OCI-LY1 (cell line): ENCODE data around the gene SPECC1L.

Experiments used
- EZH2 ChIP-seq: fragments of 200-600 bp; sonication (generic), shearing (Covaris generic); IDR thresholded peaks from 2 replicates; pipeline ENCODE4 v1.8.0; 2017; ENCODE audit warnings: borderline replicate concordance, mixed run types, mild to moderate bottlenecking, antibody characterized with exemption, low read length, moderate library complexity, mixed read lengths
- TF ChIP-seq, protein P1 (sequence below): fragments of 200-600 bp; sonication (generic), shearing (Covaris generic); IDR thresholded peaks from 2 replicates; pipeline ENCODE4 v1.5.1; 2017; ENCODE audit warnings: mild to moderate bottlenecking, antibody characterized with exemption, low read length, moderate library complexity, mixed read lengths

DNA sequence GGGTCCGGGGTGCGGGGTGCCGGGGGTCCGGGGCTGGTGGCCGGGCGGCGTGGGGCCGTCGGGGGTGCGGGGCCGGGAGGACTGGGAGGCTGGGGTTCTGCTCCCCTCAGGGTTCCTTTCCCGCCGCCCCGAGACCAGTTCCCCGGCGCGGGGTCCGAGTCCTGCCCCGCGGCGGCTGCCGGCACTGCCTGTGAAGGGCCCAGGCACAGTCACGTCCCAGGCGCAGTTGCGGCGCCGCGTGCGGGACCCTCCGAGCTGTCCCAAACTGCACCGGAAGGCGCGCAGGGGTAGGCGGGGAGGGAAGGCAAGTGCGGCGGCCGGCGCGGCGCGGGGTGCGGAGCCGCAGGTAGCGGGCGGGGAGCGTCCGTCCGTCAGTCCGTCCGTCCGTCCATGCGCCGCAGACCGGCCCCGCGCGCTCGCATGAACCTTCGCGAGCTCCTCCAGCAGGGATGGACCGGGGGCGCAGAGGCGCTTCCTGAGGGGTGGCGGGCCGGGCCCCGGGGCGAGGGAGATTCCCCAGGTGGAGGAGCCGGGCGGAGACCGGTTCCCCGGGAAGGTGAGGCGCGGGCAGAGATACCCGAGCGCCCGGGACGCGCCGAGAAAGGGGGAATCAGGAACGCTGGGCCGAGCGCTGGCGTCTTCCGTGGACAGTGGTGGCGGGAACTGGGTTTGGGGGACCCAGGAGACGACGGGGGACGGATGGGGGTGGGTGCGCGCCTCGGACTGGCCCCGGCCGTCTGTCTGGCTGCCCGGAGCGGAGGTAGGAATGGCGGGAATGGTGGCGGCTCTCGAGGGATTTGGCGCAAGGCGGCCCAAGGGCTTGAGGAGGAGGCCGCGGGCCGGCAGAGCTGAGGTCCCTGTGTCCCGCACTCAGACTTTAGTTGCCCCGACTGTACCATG lies 153.6 kb downstream of the SPECC1L start:
- TF ChIP-seq, protein P1, sequence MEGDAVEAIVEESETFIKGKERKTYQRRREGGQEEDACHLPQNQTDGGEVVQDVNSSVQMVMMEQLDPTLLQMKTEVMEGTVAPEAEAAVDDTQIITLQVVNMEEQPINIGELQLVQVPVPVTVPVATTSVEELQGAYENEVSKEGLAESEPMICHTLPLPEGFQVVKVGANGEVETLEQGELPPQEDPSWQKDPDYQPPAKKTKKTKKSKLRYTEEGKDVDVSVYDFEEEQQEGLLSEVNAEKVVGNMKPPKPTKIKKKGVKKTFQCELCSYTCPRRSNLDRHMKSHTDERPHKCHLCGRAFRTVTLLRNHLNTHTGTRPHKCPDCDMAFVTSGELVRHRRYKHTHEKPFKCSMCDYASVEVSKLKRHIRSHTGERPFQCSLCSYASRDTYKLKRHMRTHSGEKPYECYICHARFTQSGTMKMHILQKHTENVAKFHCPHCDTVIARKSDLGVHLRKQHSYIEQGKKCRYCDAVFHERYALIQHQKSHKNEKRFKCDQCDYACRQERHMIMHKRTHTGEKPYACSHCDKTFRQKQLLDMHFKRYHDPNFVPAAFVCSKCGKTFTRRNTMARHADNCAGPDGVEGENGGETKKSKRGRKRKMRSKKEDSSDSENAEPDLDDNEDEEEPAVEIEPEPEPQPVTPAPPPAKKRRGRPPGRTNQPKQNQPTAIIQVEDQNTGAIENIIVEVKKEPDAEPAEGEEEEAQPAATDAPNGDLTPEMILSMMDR: no peak
- no peak for TF ChIP-seq EZH2
